Common myeloid progenitor, CD34-positive (primary cell): ENCODE results near the gene FFAR3.
"Not testable (repeated sequence)": the region's sequence is repeated elsewhere in the genome, so short reads cannot be mapped to it uniquely, and the experiment has no call there.

ENCODE experiments used
- CTCF ChIA-PET: fragments of 350-600 bp; sonication (Branson Sonifier 250); formaldehyde crosslinking; loops from one replicate; lab custom pipeline; 2021; ENCODE audit warnings: antibody characterized with exemption; lab: Charles Lee
- POLR2A ChIA-PET: fragments of 350-600 bp; sonication (Branson Sonifier 250); formaldehyde crosslinking; loops from one replicate; lab custom pipeline; 2021; ENCODE audit warnings: antibody characterized with exemption; lab: Charles Lee
- DNase-seq, 3 donors: peaks; one replicate each; pipeline versions ENCODE4 v3.0.0 to v3.0.0-alpha.2; 2013
- H3K27ac ChIP-seq, 2 experiments: 1 replicate in 1 of 2; 2 replicates in 1 of 2; pipeline ENCODE4 v1.7.0; 2013; ENCODE audit warnings: inconsistent platforms in 2 of 2, low read length in 2 of 2, mild to moderate bottlenecking in 2 of 2, low read depth in 1 of 2, moderate library complexity in 1 of 2; ENCODE audit not compliant: severe bottlenecking in 2 of 2, insufficient read depth in 1 of 2, poor library complexity in 1 of 2
- H3K27me3 ChIP-seq, 5 experiments: replicated peaks in 2 of 5; 1 replicate in 3 of 5; 2 replicates in 2 of 5; pipeline versions ENCODE4 v1.6.1 to v1.7.0; 2013; ENCODE audit warnings: low read length in 4 of 5, mild to moderate bottlenecking in 2 of 5, moderate library complexity in 2 of 5, inconsistent platforms in 1 of 5; ENCODE audit not compliant: insufficient read depth in 5 of 5, control insufficient read depth in 4 of 5
- H3K36me3 ChIP-seq, 4 experiments: 1 replicate in 2 of 4; 2 replicates in 2 of 4; pipeline versions ENCODE4 v1.6.1 to v1.7.0; 2013; ENCODE audit warnings: low read length in 3 of 4, control low read depth in 1 of 4, mild to moderate bottlenecking in 1 of 4; ENCODE audit not compliant: control insufficient read depth in 4 of 4, insufficient read depth in 4 of 4
- H3K4me1 ChIP-seq, 4 experiments: 1 replicate in 3 of 4; 2 replicates in 1 of 4; pipeline versions ENCODE4 v1.6.1 to v1.7.1; 2013; ENCODE audit warnings: low read length in 3 of 4, mild to moderate bottlenecking in 3 of 4, control low read depth in 1 of 4, inconsistent platforms in 1 of 4, moderate library complexity in 1 of 4; ENCODE audit not compliant: control insufficient read depth in 4 of 4, insufficient read depth in 4 of 4; ENCODE audit errors: control extremely low read depth in 1 of 4
- H3K4me3 ChIP-seq, 7 experiments: 1 replicate in 4 of 7; 2 replicates in 3 of 7; pipeline versions ENCODE4 v1.5.1 to v1.7.0; 2013; ENCODE audit warnings: mild to moderate bottlenecking in 7 of 7, low read length in 6 of 7, moderate library complexity in 6 of 7, inconsistent platforms in 2 of 7, low read depth in 2 of 7, control low read depth in 1 of 7; ENCODE audit not compliant: insufficient read depth in 4 of 7, control insufficient read depth in 1 of 7; ENCODE audit errors: extremely low read depth in 1 of 7
- H3K9me3 ChIP-seq, 5 experiments: 1 replicate in 4 of 5; 2 replicates in 1 of 5; pipeline versions ENCODE4 v1.6.1 to v1.7.1; 2013; ENCODE audit warnings: low read length in 4 of 5, mild to moderate bottlenecking in 2 of 5, inconsistent platforms in 1 of 5, low read depth in 1 of 5, moderate library complexity in 1 of 5; ENCODE audit not compliant: control insufficient read depth in 4 of 5, insufficient read depth in 2 of 5; ENCODE audit errors: control extremely low read depth in 1 of 5
- WGBS: methylation state at CpG from one replicate; pipeline ENCODE4 v1.1.5; 2013; ENCODE audit not compliant: insufficient coverage; 5-methylcytosine and 5-hydroxymethylcytosine counted together

FFAR3 gene

GRCh38 chr19:35354898-35355297, 3.4 kb upstream of the FFAR3 start:
- Histone ChIP-seq H3K4me3 (no peak overlapping the region), H3K36me3 (no peaks in the 10 kb centered on the region), H3K27ac (no peak overlapping the region), H3K4me1 (peaks cover 7 to 21% (median 15%) of the 10 kb centered on the region in 4 experiments), H3K9me3 (no peaks in the 10 kb centered on the region), H3K27me3 (no peaks in the 10 kb centered on the region)
- ChIA-PET CTCF (interaction anchor here (1.9 to 11.6 kb wide), 2 partner anchors 105 to 116 kb away, joined by 4 to 118 read pairs; no protein-coding TSS in a partner anchor), POLR2A (no interaction called here)
- WGBS: 99% methylated on average over 8 of the region's 8 CpGs
- no peak for DNase-seq

- Histone ChIP-seq H3K36me3 (no peaks in the 10 kb centered on the region), H3K9me3 (no peaks in the 10 kb centered on the region), H3K4me3 (no peak overlapping the region), H3K4me1 (peaks cover 7 to 17% (median 15%) of the 10 kb centered on the region in 4 experiments), H3K27me3 (no peaks in the 10 kb centered on the region), H3K27ac (no peak overlapping the region)
- WGBS: 100% methylated on average over 4 of the region's 6 CpGs
- ChIA-PET POLR2A (no interaction called here), CTCF (interaction anchor here (11.6 kb wide), 1 partner anchor 115 kb away, joined by 118 read pairs; no protein-coding TSS in a partner anchor)
- DNase-seq: no peak
Observed at GRCh38 chr19:35355791-35356460, 2.3 kb upstream of the FFAR3 start.

DNA sequence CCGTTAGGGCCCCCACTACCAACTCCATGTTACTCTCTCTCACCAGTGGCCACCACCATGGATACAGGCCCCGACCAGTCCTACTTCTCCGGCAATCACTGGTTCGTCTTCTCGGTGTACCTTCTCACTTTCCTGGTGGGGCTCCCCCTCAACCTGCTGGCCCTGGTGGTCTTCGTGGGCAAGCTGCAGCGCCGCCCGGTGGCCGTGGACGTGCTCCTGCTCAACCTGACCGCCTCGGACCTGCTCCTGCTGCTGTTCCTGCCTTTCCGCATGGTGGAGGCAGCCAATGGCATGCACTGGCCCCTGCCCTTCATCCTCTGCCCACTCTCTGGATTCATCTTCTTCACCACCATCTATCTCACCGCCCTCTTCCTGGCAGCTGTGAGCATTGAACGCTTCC, 574 bp downstream of the FFAR3 start:
- H3K4me1 ChIP-seq: peaks cover 7 to 16% (median 12%) of the 10 kb centered on the region in 4 experiments
- CTCF ChIA-PET: interaction anchor here (1.1 to 11.6 kb wide), 5 partner anchors 11 to 152 kb away, joined by 3 to 118 read pairs (median 6); partner anchors contain the start of gene FFAR1
- DNase-seq, POLR2A ChIA-PET, H3K4me3 ChIP-seq, H3K36me3 ChIP-seq, H3K9me3 ChIP-seq, H3K27ac ChIP-seq, H3K27me3 ChIP-seq: not testable (repeated sequence)
- WGBS: 90% methylated on average over 2 of the region's 16 CpGs

DNA sequence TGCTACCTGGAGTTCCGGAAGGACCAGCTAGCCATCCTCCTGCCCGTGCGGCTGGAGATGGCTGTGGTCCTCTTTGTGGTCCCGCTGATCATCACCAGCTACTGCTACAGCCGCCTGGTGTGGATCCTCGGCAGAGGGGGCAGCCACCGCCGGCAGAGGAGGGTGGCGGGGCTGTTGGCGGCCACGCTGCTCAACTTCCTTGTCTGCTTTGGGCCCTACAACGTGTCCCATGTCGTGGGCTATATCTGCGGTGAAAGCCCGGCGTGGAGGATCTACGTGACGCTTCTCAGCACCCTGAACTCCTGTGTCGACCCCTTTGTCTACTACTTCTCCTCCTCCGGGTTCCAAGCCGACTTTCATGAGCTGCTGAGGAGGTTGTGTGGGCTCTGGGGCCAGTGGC, 1.1 kb downstream of the FFAR3 start:
- H3K4me3 ChIP-seq, H3K27ac ChIP-seq, CTCF ChIA-PET, DNase-seq, H3K27me3 ChIP-seq, H3K36me3 ChIP-seq, H3K9me3 ChIP-seq, POLR2A ChIA-PET: not testable (repeated sequence)
- peaks cover 7 to 16% (median 12%) of the 10 kb centered on the region in 4 experiments for H3K4me1 ChIP-seq
- WGBS: 90% methylated on average over 11 of the region's 21 CpGs

GRCh38 chr19:35360081-35360480, 1.8 kb downstream of the FFAR3 start:
- H3K9me3 ChIP-seq, H3K27ac ChIP-seq, H3K36me3 ChIP-seq, DNase-seq, CTCF ChIA-PET, POLR2A ChIA-PET, H3K4me3 ChIP-seq, H3K27me3 ChIP-seq: not testable (repeated sequence)
- H3K4me1 ChIP-seq: peaks cover 7 to 16% (median 12%) of the 10 kb centered on the region in 4 experiments
- no CpG with 5 or more reads among the region's 5 CpGs for WGBS

GRCh38 chr19:35360880-35361420, 2.7 kb downstream of the FFAR3 start:
- H3K9me3 ChIP-seq: no peaks in the 10 kb centered on the region
- POLR2A ChIA-PET: no interaction called here
- no peaks in the 10 kb centered on the region for H3K27me3 ChIP-seq
- H3K27ac ChIP-seq: no peak overlapping the region
- no peaks in the 10 kb centered on the region for H3K36me3 ChIP-seq
- CTCF ChIA-PET: interaction anchor here (1.5 kb wide), 1 partner anchor 9 kb away, joined by 3 read pairs; no protein-coding TSS in a partner anchor
- no peak overlapping the region for H3K4me3 ChIP-seq
- 79% methylated on average over 4 of the region's 5 CpGs for WGBS
- peaks cover 7 to 16% (median 12%) of the 10 kb centered on the region in 4 experiments for H3K4me1 ChIP-seq
- DNase-seq: no peak
